CD4-positive, alpha-beta memory T cell (primary cell): Measurements from ENCODE around the gene USP10. TPM values are rescaled to one million over a fixed set of nuclear protein-coding genes. Genes with fewer than 3 reads are reported as not detected.

ENCODE experiments used
- CTCF ChIA-PET: fragments of 350-600 bp; sonication (Branson Sonifier 250); formaldehyde crosslinking; loops from one replicate; lab custom pipeline; 2021; ENCODE audit warnings: inconsistent platforms; ENCODE audit not compliant: partially characterized antibody; lab: Charles Lee
- POLR2A ChIA-PET: fragments of 350-600 bp; sonication (Branson Sonifier 250); formaldehyde crosslinking; loops from one replicate; lab custom pipeline; 2021; ENCODE audit not compliant: partially characterized antibody; lab: Charles Lee
- DNase-seq, 5 donors: peaks; one replicate each; pipeline versions ENCODE4 v3.0.0 to v3.0.0-alpha.2; 2020 to 2022; ENCODE audit warnings: mixed read lengths in 1 of 5
- H3K27ac ChIP-seq: one replicate; pipeline ENCODE4 v1.7.0; 2013; ENCODE audit warnings: low read depth, low read length
- H3K27me3 ChIP-seq: 2 replicates; pipeline ENCODE4 v1.7.0; 2013; ENCODE audit warnings: mild to moderate bottlenecking, low read length, moderate library complexity; ENCODE audit not compliant: insufficient read depth
- H3K36me3 ChIP-seq: 2 replicates; pipeline ENCODE4 v1.7.0; 2013; ENCODE audit warnings: mild to moderate bottlenecking, low read length, moderate library complexity; ENCODE audit not compliant: insufficient read depth
- H3K4me1 ChIP-seq: 2 replicates; pipeline ENCODE4 v1.7.0; 2013; ENCODE audit warnings: mild to moderate bottlenecking, low read length, moderate library complexity; ENCODE audit not compliant: insufficient read depth
- H3K4me3 ChIP-seq, 2 donors: one replicate each; pipeline ENCODE4 v1.7.0; 2013; ENCODE audit warnings: low read length in 2 of 2, mild to moderate bottlenecking in 1 of 2
- H3K9me3 ChIP-seq, 2 donors: one replicate each; pipeline ENCODE4 v1.7.0; 2013; ENCODE audit warnings: low read length in 2 of 2, control low read depth in 1 of 2; ENCODE audit not compliant: control insufficient read depth in 1 of 2
- H3K27ac Mint-ChIP-seq, 7 donors: one replicate each; pipeline ENCODE4 v1.8.0; 2020 to 2021; ENCODE audit warnings: mixed read lengths in 7 of 7, mild to moderate bottlenecking in 6 of 7, inconsistent platforms in 3 of 7, moderate library complexity in 3 of 7
- H3K27me3 Mint-ChIP-seq, 2 donors: one replicate each; pipeline ENCODE4 v1.8.0; 2020 to 2021; ENCODE audit warnings: mixed read lengths in 2 of 2
- H3K36me3 Mint-ChIP-seq, 2 donors: one replicate each; pipeline ENCODE4 v1.8.0; 2020 to 2021; ENCODE audit warnings: mixed read lengths in 2 of 2, inconsistent platforms in 1 of 2, mild to moderate bottlenecking in 1 of 2
- H3K4me1 Mint-ChIP-seq, 4 donors: one replicate each; pipeline ENCODE4 v1.8.0; 2020 to 2021; ENCODE audit warnings: mixed read lengths in 4 of 4, mild to moderate bottlenecking in 1 of 4
- H3K4me3 Mint-ChIP-seq, 8 donors: one replicate each; pipeline ENCODE4 v1.8.0; 2020 to 2021; ENCODE audit warnings: mixed read lengths in 8 of 8, mild to moderate bottlenecking in 7 of 8, moderate library complexity in 6 of 8, inconsistent platforms in 3 of 8
- H3K9me3 Mint-ChIP-seq, 8 donors: one replicate each; pipeline ENCODE4 v1.8.0; 2020 to 2021; ENCODE audit warnings: mixed read lengths in 8 of 8, mild to moderate bottlenecking in 5 of 8, inconsistent platforms in 3 of 8, moderate library complexity in 1 of 8
- intact Hi-C: fragments of 100-400 bp; cut with micrococcal nuclease; formaldehyde crosslinking; loops from one replicate; pipeline ENCODE4 v1.15.1; 2023
- polyA plus RNA-seq, 2 donors: library from polyadenylated mRNA; unstranded; fragments of 300-500 nt; fragmentation: Illumina TruSeq; gene quantifications; one replicate each; pipeline ENCODE4 v1.2.3, GENCODE V29; 2021
- total RNA-seq, 2 experiments: library from RNA; stranded (reverse); gene quantifications; one replicate each; pipeline ENCODE4 v1.2.3, GENCODE V29; 2021

USP10 gene
- total and polyA plus RNA-seq, 4 experiments from 2014 or later = 89.0 to 419 (median 181) TPM

DNA sequence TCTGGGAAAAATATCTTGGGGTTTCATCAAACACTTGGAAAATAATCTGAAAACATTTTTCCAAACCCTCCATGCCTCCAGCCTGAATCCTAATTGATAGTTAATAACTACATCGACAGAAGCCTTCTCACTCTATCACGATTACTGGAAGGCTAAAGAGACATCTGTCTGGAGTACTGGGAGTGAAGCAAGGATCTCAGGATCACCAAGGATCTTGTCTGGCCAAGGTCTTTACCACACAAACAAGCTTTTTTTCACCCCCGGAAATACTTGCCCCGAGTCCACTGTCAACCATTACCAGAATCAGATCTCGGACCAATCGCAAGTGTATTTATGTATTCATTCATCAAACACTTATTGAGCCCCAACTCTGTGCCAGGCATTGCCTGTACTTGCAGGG lies 91.7 kb downstream of the USP10 start:
- no peaks in the 10 kb centered on the region for H3K36me3 ChIP-seq
- no peak overlapping the region for H3K4me3 ChIP-seq
- H3K27ac ChIP-seq = no peak overlapping the region
- Mint-ChIP-seq H3K4me3 (no peak overlapping the region), H3K36me3 (peaks cover 0 to 6% of the 10 kb centered on the region in 2 donors), H3K9me3 (no peaks in the 10 kb centered on the region), H3K27me3 (no peaks in the 10 kb centered on the region), H3K27ac (no peak overlapping the region), H3K4me1 (no peaks in the 10 kb centered on the region)
- no peaks in the 10 kb centered on the region for H3K4me1 ChIP-seq
- ChIA-PET CTCF (interaction anchor here (1.6 kb wide), 1 partner anchor 38 kb away, joined by 4 read pairs; no protein-coding TSS in a partner anchor), POLR2A (interaction anchor here (1.7 kb wide), 1 partner anchor 25 kb away, joined by 4 read pairs; no protein-coding TSS in a partner anchor)
- DNase-seq = no peak
- no peaks in the 10 kb centered on the region for H3K27me3 ChIP-seq
- no peaks in the 10 kb centered on the region for H3K9me3 ChIP-seq
- intact Hi-C loops = no loop called here

DNA sequence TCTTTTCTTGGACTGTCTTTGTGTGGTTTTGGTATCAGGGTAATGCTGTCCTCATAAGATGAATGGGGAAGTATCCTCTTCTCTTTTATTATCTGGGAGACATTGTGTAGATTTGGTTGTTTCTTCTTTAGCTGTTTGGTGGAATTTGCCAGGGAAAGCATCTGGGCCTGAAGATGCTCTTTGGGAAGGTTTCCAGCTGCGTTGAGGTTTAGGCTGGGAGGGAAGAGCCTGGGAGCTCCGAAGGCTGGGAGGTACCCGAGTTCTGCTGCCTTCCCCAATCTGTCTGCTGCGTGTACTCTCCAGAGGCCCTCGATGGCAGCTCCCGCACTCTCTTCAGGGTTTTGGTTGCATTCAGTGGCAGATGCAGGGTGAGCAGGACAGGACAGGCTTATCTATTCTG lies 94.4 kb downstream of the USP10 start:
- no peaks in the 10 kb centered on the region for H3K27me3 ChIP-seq
- H3K27me3 Mint-ChIP-seq = no peaks in the 10 kb centered on the region
- H3K4me3 ChIP-seq = no peak overlapping the region
- H3K9me3 Mint-ChIP-seq = peaks cover 0 to 2% (median 0%) of the 10 kb centered on the region in 8 donors
- no peaks in the 10 kb centered on the region for H3K36me3 ChIP-seq
- intact Hi-C loops = no loop called here
- H3K4me1 Mint-ChIP-seq = no peaks in the 10 kb centered on the region
- H3K4me3 Mint-ChIP-seq = no peak overlapping the region
- H3K4me1 ChIP-seq = no peaks in the 10 kb centered on the region
- H3K9me3 ChIP-seq = no peaks in the 10 kb centered on the region
- peak overlapping the region in 1 of 7 donors; percentile 47 for H3K27ac Mint-ChIP-seq
- ChIA-PET CTCF (no interaction called here), POLR2A (no interaction called here)
- DNase-seq = no peak
- H3K27ac ChIP-seq = no peak overlapping the region
- peaks cover 0 to 6% of the 10 kb centered on the region in 2 donors for H3K36me3 Mint-ChIP-seq

DNA sequence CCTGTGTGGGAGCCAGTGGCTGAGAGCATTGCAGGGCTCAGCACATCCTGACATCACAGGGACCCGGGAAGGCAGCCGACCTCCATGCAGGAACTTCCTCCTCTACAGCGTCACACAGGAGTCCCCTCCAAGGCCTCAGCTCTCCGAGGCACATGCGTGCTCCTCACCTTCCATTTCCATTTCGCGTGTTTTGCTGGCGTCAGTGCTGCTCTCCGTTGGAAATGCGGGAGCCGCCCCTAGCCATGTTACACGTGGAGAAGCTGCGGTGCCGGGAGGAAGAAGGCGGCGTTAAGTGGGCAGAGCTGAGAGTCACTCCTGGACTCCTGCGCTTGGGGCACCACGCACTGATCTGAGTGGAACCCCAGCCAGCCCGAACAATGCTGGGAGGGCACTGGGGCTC lies 94.8 kb downstream of the USP10 start:
- POLR2A ChIA-PET = no interaction called here
- Mint-ChIP-seq H3K36me3 (peaks cover 0 to 6% of the 10 kb centered on the region in 2 donors), H3K4me3 (no peak overlapping the region), H3K27ac (no peak overlapping the region), H3K4me1 (no peaks in the 10 kb centered on the region), H3K27me3 (no peaks in the 10 kb centered on the region), H3K9me3 (peaks cover 0 to 4% (median 0%) of the 10 kb centered on the region in 8 donors)
- H3K4me3 ChIP-seq = no peak overlapping the region
- DNase-seq = no peak
- CTCF ChIA-PET = no interaction called here
- H3K36me3 ChIP-seq = no peaks in the 10 kb centered on the region
- H3K9me3 ChIP-seq = no peaks in the 10 kb centered on the region
- no peaks in the 10 kb centered on the region for H3K4me1 ChIP-seq
- no peak overlapping the region for H3K27ac ChIP-seq
- intact Hi-C loops = no loop called here
- H3K27me3 ChIP-seq = no peaks in the 10 kb centered on the region

DNA sequence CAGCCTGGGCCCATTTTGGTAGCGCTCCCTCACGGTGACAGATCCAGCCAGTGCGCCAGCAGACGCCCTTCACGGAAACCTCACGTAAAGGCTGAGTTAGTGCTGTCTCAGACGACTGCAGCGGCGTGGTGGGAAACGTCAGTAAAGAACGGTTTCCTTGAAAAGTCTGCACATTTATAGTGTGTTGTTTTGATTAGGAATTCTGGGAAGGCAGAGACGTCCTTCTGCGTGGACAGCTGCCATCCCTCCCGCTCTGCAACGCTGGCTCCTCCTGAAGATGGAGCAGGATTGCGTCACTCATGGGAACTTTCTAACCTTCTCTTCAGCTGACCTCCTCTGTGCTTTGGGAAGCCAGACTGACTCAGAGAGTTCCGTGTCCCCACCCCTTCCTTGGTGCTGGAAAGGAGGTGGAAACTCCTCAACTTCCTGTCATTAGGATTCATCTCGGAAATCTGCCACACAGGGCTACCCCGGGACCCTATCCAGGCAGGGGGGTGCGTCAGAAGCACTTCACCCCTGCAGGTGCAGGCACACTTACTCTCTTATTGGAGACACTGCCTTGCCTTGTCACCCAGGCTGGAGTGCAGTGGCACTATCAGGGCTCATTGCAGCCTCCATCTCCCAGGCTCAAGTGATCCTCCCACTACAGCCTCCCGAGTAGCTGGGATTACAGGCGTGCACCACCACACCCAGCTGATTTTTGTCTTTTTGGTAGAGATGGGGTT lies 95.7 kb downstream of the USP10 start:
- H3K36me3 Mint-ChIP-seq = peaks cover 0 to 6% of the 10 kb centered on the region in 2 donors

DNA sequence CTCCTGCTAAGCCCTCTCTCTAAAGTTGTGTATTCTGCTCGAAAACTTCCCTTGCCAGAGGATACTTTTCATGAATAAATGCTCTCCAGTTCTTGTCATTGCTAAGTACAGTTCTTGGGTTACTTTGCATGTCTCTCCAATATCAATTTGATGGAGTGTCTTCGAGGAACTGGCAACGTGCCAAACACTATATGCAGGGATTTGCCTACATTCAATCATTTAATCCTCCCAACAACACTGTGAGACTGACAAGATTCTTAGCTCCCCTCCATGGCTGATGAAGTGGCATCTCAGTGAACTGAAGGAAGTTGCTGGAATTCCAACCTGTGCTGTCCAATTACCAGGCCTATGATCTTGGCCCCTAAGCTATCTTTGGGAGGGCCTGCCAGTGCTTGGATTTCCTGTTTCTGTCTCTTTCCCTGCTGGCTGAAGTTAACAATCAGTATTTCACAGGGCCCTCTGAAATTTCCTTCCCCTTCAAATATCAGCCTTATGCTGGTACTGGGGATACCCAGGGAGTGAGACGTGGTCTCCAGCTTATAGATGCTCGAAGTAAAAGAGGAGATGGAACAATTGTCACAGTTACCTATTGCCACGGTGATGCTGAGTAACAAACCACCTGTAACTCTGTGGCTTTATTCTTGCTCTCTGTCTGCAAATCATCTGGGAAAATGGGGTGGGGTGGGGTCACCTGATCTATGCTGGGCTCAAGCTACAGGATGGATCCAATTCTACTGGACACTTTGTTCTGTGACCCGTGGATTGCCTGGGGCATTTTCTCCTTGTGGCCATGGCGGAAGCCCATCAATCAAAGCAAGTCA lies 100.6 kb downstream of the USP10 start:
- intact Hi-C loops = no loop called here
- Mint-ChIP-seq H3K4me1 (no peaks in the 10 kb centered on the region), H3K36me3 (no peaks in the 10 kb centered on the region), H3K4me3 (no peak overlapping the region), H3K9me3 (peaks cover 0 to 5% (median 0%) of the 10 kb centered on the region in 8 donors), H3K27ac (no peak overlapping the region), H3K27me3 (peaks cover 3 to 4% of the 10 kb centered on the region in 2 donors)
- no peaks in the 10 kb centered on the region for H3K9me3 ChIP-seq
- no peak overlapping the region for H3K4me3 ChIP-seq
- ChIA-PET POLR2A (no interaction called here), CTCF (no interaction called here)
- no peak overlapping the region for H3K27ac ChIP-seq
- no peaks in the 10 kb centered on the region for H3K4me1 ChIP-seq
- no peak for DNase-seq
- no peaks in the 10 kb centered on the region for H3K36me3 ChIP-seq
- H3K27me3 ChIP-seq = no peaks in the 10 kb centered on the region

More for the DNA sequence above, 95.7 kb downstream of the USP10 start:
- Histone ChIP-seq H3K4me1 (no peaks in the 10 kb centered on the region), H3K4me3 (no peak overlapping the region), H3K9me3 (no peaks in the 10 kb centered on the region), H3K27ac (no peak overlapping the region), H3K27me3 (no peaks in the 10 kb centered on the region), H3K36me3 (no peaks in the 10 kb centered on the region)
- POLR2A ChIA-PET = no interaction called here
- Mint-ChIP-seq H3K27me3 (no peaks in the 10 kb centered on the region), H3K27ac (no peak overlapping the region), H3K4me3 (no peak overlapping the region), H3K4me1 (no peaks in the 10 kb centered on the region), H3K9me3 (peaks cover 0 to 5% (median 0%) of the 10 kb centered on the region in 8 donors)
- CTCF ChIA-PET = interaction anchor here (0.8 kb wide), 1 partner anchor 41 kb away, joined by 3 read pairs; no protein-coding TSS in a partner anchor
- intact Hi-C loops = no loop called here
- no peak for DNase-seq

DNA sequence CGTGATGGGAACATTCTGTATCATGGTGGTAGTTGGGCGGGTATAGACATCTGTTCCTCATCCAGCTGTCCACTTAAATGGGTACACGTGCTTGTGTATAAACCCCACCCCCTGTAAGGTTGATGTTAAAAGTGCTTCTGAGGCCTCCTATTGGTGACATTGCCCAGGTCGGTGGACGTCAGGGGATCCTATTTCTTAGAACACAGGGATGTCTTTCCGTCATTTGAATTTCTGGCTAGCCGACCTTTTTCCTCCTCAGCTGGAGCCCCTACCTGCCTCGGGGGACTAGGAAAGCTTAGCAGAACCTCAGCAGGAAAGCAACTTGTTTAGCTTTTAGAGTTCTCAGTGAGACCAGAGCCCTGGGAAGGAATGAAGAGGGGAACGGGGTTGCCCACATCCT lies 103.3 kb downstream of the USP10 start:
- POLR2A ChIA-PET = no interaction called here
- H3K36me3 ChIP-seq = no peaks in the 10 kb centered on the region
- Mint-ChIP-seq H3K9me3 (peaks cover 0 to 5% (median 0%) of the 10 kb centered on the region in 8 donors), H3K4me3 (no peak overlapping the region), H3K27me3 (peaks cover 3 to 10% of the 10 kb centered on the region in 2 donors), H3K27ac (no peak overlapping the region), H3K36me3 (no peaks in the 10 kb centered on the region), H3K4me1 (peaks cover 0 to 1% (median 0%) of the 10 kb centered on the region in 4 donors)
- no peaks in the 10 kb centered on the region for H3K27me3 ChIP-seq
- CTCF ChIA-PET = no interaction called here
- intact Hi-C loops = no loop called here
- no peak overlapping the region for H3K4me3 ChIP-seq
- no peak for DNase-seq
- no peak overlapping the region for H3K27ac ChIP-seq
- no peaks in the 10 kb centered on the region for H3K4me1 ChIP-seq
- no peaks in the 10 kb centered on the region for H3K9me3 ChIP-seq

DNA sequence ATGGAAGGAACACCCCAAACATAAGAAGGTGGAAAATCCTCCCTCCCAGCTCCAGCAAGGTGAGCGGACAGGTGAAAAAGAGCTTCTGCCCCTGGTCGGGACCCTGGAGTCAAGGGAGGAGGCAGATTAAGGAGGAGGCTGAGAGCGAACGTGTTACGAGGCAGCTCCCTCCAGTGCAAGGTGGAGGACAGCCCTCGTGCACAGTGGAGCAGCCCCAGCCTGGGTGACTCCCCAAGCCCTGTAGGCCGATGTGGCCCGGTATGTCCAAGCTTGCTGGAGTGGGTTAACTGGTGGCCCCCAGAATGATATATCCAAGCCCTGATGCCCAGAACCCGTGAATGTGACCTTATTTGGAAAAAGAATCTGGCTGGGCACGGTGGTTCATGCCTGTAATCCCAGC lies 104.5 kb downstream of the USP10 start:
- Histone ChIP-seq H3K36me3 (no peaks in the 10 kb centered on the region), H3K4me1 (no peaks in the 10 kb centered on the region), H3K27me3 (no peaks in the 10 kb centered on the region), H3K4me3 (no peak overlapping the region), H3K9me3 (no peaks in the 10 kb centered on the region), H3K27ac (no peak overlapping the region)
- H3K36me3 Mint-ChIP-seq = no peaks in the 10 kb centered on the region
- peaks cover 0 to 3% (median 0%) of the 10 kb centered on the region in 8 donors for H3K9me3 Mint-ChIP-seq
- no peak for DNase-seq
- H3K4me3 Mint-ChIP-seq = no peak overlapping the region
- H3K4me1 Mint-ChIP-seq = peaks cover 0 to 1% (median 0%) of the 10 kb centered on the region in 4 donors
- CTCF ChIA-PET = no interaction called here
- H3K27me3 Mint-ChIP-seq = peaks cover 3 to 10% of the 10 kb centered on the region in 2 donors
- POLR2A ChIA-PET = no interaction called here
- no peak overlapping the region for H3K27ac Mint-ChIP-seq
- intact Hi-C loops = no loop called here
